ENCODE results near the gene SFTPD.
"Not testable (repeated sequence)": the region's sequence is repeated elsewhere in the genome, so short reads cannot be mapped to it uniquely, and the experiment has no call there.

Gene SFTPD

DNA sequence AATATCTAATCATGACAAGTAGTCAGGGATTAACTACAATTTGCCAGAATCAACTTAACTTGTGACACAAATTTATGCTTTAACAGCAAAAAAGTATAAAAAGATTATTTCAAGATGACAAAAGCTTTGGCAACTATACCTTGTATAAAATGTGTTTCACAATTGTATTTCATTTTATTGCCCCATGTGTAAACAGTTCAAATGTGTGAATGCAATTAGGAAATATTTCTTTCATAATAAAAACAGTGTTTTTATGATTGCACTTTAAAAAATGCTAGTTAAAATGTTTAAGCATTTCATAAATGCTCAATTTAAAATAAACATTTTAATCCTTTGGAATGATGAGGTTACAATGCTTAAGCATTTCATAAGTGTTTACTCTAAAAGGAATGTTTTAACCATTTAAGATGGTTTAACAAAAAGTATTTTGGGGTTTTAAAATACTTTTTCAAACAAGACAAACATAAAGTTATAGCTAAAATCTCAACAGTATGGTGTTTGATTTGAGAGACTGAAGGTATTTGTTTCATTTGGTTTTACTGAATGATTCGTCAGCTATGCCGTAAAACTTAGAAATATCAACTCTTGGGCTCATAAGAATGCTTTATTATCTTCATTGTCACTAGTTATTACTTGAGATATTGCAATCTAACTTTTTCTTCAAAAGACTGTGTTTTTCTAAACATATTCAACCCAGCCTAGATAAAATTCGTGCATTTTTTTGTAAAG is 50.1 kb downstream of the SFTPD start:
- no peaks in the 10 kb centered on the region for H3K9me2 ChIP-seq (replicated peaks; ENCODE audit: control insufficient read depth, low read length)
- no peak overlapping the region for H3K4me3 ChIP-seq (ENCODE audit: low read length)
- no peaks in the 10 kb centered on the region for H3F3A ChIP-seq (ENCODE audit: control insufficient read depth, insufficient read depth)
- TF ChIP-seq, protein P1, sequence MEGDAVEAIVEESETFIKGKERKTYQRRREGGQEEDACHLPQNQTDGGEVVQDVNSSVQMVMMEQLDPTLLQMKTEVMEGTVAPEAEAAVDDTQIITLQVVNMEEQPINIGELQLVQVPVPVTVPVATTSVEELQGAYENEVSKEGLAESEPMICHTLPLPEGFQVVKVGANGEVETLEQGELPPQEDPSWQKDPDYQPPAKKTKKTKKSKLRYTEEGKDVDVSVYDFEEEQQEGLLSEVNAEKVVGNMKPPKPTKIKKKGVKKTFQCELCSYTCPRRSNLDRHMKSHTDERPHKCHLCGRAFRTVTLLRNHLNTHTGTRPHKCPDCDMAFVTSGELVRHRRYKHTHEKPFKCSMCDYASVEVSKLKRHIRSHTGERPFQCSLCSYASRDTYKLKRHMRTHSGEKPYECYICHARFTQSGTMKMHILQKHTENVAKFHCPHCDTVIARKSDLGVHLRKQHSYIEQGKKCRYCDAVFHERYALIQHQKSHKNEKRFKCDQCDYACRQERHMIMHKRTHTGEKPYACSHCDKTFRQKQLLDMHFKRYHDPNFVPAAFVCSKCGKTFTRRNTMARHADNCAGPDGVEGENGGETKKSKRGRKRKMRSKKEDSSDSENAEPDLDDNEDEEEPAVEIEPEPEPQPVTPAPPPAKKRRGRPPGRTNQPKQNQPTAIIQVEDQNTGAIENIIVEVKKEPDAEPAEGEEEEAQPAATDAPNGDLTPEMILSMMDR (IDR thresholded peaks at IDR 0.05; ENCODE audit: low read depth, low read length, poor library complexity, severe bottlenecking), result no peak
- no peak for TF ChIP-seq EZH2phosphoT487 (IDR thresholded peaks at IDR 0.05; ENCODE audit: borderline replicate concordance, low read length)
- no peaks in the 10 kb centered on the region for H3K79me2 ChIP-seq (ENCODE audit: control insufficient read depth, low read length)
- H4K20me1 ChIP-seq (ENCODE audit: control insufficient read depth, insufficient read depth, low read depth, low read length), result no peaks in the 10 kb centered on the region
- no peaks in the 10 kb centered on the region for H3K4me1 ChIP-seq (ENCODE audit: control insufficient read depth, low read length)
- H3K36me3 ChIP-seq (ENCODE audit: control insufficient read depth, low read length), result no peaks in the 10 kb centered on the region
- peaks cover 6% of the 10 kb centered on the region; the same call in 1 of the 2 replicates for H3K27me3 ChIP-seq (ENCODE audit: control insufficient read depth, low read length)
- H3K27ac ChIP-seq (ENCODE audit: low read depth, low read length), result no peak overlapping the region
- H3K9me3 ChIP-seq (ENCODE audit: control insufficient read depth, insufficient read depth, low read length), result no peaks in the 10 kb centered on the region
- no peak overlapping the region for H3K4me2 ChIP-seq (ENCODE audit: low read length)

DNA sequence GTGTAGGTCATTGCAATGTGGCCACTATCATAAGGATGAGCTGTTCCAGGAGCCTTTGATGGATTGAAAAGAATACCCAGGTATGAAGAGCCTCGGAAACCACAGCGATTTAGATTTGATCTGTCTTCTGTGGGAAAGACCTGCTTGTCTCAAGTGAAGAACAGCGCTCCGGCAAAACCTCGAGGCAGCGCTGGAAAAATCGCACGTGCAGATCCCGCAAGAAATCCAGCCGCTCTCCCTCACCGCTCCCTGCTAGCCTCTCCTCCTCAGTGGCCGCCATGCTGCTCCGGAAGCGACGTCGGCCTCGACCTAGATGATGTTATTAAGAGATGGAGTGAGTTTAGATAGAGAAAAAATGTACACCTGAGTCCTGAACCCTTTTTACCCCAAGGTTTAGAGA is 56.0 kb downstream of the SFTPD start:
- not testable (repeated sequence) for H3K79me2 ChIP-seq (ENCODE audit: control insufficient read depth, low read length); H3K27me3 ChIP-seq (ENCODE audit: control insufficient read depth, low read length); H3F3A ChIP-seq (ENCODE audit: control insufficient read depth, insufficient read depth); H3K9me2 ChIP-seq (replicated peaks; ENCODE audit: control insufficient read depth, low read length); H3K9me3 ChIP-seq (ENCODE audit: control insufficient read depth, insufficient read depth, low read length); H3K4me2 ChIP-seq (ENCODE audit: low read length); H3K4me3 ChIP-seq (ENCODE audit: low read length); H4K20me1 ChIP-seq (ENCODE audit: control insufficient read depth, insufficient read depth, low read depth, low read length); H3K4me1 ChIP-seq (ENCODE audit: control insufficient read depth, low read length); H3K36me3 ChIP-seq (ENCODE audit: control insufficient read depth, low read length); H3K27ac ChIP-seq (ENCODE audit: low read depth, low read length)

DNA sequence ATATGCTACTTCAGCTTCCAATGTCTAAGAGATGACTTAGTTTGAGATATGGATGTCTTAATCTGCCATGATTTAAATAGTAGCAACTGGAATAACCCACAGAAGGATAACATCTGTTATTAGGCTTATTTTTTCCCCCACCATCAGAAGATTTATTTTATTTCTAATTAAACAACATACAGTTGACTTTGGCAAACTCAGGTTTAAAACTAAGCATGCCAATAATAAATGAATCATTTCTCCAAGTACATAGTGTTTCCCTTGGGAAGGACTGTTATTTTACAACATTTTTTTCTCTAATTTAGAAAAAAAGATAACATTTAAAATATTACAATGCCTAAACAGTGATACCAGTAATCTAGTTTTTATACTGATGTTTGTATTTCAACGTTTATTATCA is 58.4 kb downstream of the SFTPD start:
- no peak overlapping the region for H3K27ac ChIP-seq (ENCODE audit: low read depth, low read length)
- H3K9me3 ChIP-seq (ENCODE audit: control insufficient read depth, insufficient read depth, low read length), result no peaks in the 10 kb centered on the region
- H3K4me1 ChIP-seq (ENCODE audit: control insufficient read depth, low read length), result no peaks in the 10 kb centered on the region
- no peaks in the 10 kb centered on the region for H3F3A ChIP-seq (ENCODE audit: control insufficient read depth, insufficient read depth)
- H3K4me2 ChIP-seq (ENCODE audit: low read length), result no peak overlapping the region
- H3K9me2 ChIP-seq (replicated peaks; ENCODE audit: control insufficient read depth, low read length), result no peaks in the 10 kb centered on the region
- TF ChIP-seq EZH2phosphoT487 (IDR thresholded peaks at IDR 0.05; ENCODE audit: borderline replicate concordance, low read length), result no peak
- TF ChIP-seq, protein P1 (IDR thresholded peaks at IDR 0.05; ENCODE audit: low read depth, low read length, poor library complexity, severe bottlenecking), result no peak
- no peaks in the 10 kb centered on the region for H3K36me3 ChIP-seq (ENCODE audit: control insufficient read depth, low read length)
- no peaks in the 10 kb centered on the region for H4K20me1 ChIP-seq (ENCODE audit: control insufficient read depth, insufficient read depth, low read depth, low read length)
- no peaks in the 10 kb centered on the region for H3K79me2 ChIP-seq (ENCODE audit: control insufficient read depth, low read length)
- no peak overlapping the region for H3K4me3 ChIP-seq (ENCODE audit: low read length)
- H3K27me3 ChIP-seq (ENCODE audit: control insufficient read depth, low read length), result 0 out of 2 replicates have a peak, but pooled peaks cover 2% of the 10 kb centered on the region

DNA sequence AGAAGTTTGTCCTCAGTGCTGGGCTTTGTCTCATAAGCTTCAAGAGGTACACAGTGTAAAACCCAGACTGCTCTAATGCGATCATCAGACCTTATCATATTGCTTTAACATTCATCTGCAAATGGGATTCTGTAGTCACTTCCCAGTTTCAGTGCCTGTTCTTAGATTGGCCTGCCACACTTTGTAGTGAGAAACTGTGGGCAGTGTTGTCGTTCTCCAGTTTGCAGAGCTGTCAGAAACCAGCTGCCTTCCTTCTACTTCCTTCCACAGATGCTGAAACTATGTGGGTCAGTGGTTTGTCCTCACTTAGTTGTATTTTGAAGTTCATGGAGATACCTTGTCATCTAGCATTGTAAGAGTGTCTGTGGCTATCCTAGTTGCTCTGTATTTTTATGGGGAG is 59.9 kb downstream of the SFTPD start:
- not testable (repeated sequence) for H3K4me1 ChIP-seq (ENCODE audit: control insufficient read depth, low read length); H4K20me1 ChIP-seq (ENCODE audit: control insufficient read depth, insufficient read depth, low read depth, low read length); H3K27ac ChIP-seq (ENCODE audit: low read depth, low read length); H3K27me3 ChIP-seq (ENCODE audit: control insufficient read depth, low read length); H3K36me3 ChIP-seq (ENCODE audit: control insufficient read depth, low read length); H3K4me3 ChIP-seq (ENCODE audit: low read length); H3K4me2 ChIP-seq (ENCODE audit: low read length); H3K9me3 ChIP-seq (ENCODE audit: control insufficient read depth, insufficient read depth, low read length); H3K79me2 ChIP-seq (ENCODE audit: control insufficient read depth, low read length); H3K9me2 ChIP-seq (replicated peaks; ENCODE audit: control insufficient read depth, low read length); H3F3A ChIP-seq (ENCODE audit: control insufficient read depth, insufficient read depth)
